GM23338 (cell line): ENCODE measurements around the gene ELFN1. TPM values are rescaled to one million over a fixed set of nuclear protein-coding genes. Genes with fewer than 3 reads are reported as not detected.

Experiments
- ATAC-seq: fragments of 200-7000 bp; cut with Tn5 transposase; 3 replicates; pipeline ENCODE4 v1.9.1; 2020
- DNase-seq: peaks from one replicate; pipeline ENCODE4 v3.0.0-alpha.2; 2015; ENCODE audit warnings: low spot score
- H2AFZ ChIP-seq: fragments of 200-600 bp; sonication (generic); 2 replicates; pipeline ENCODE4 v1.8.0; 2016; ENCODE audit warnings: antibody characterized with exemption, mild to moderate bottlenecking, moderate library complexity
- H3F3A ChIP-seq: fragments of 200-600 bp; sonication (generic); replicated peaks from 2 replicates; pipeline ENCODE4 v1.8.0; 2017; ENCODE audit warnings: antibody characterized with exemption, mixed run types, low read depth
- H3K27ac ChIP-seq: fragments of 200-600 bp; sonication (generic); 2 replicates; pipeline ENCODE4 v1.6.1; 2016; ENCODE audit warnings: low read depth
- H3K27me3 ChIP-seq: fragments of 200-600 bp; sonication (generic); 2 replicates; pipeline ENCODE4 v1.8.0; 2016; ENCODE audit warnings: mild to moderate bottlenecking, mixed run types, moderate library complexity; ENCODE audit not compliant: insufficient read depth
- H3K36me3 ChIP-seq: fragments of 200-600 bp; sonication (generic); 2 replicates; pipeline ENCODE4 v1.8.0; 2016; ENCODE audit warnings: mild to moderate bottlenecking; ENCODE audit not compliant: insufficient read depth
- H3K4me1 ChIP-seq: fragments of 200-600 bp; sonication (generic); 2 replicates; pipeline ENCODE4 v1.8.0; 2016; ENCODE audit warnings: mild to moderate bottlenecking, moderate library complexity; ENCODE audit not compliant: insufficient read depth
- H3K4me2 ChIP-seq: fragments of 200-600 bp; sonication (generic); 2 replicates; pipeline ENCODE4 v1.7.1; 2017; ENCODE audit warnings: mixed run types
- H3K4me3 ChIP-seq: fragments of 200-600 bp; sonication (generic); 2 replicates; pipeline ENCODE4 v1.6.1; 2016; ENCODE audit warnings: mixed run types
- H3K79me2 ChIP-seq: fragments of 200-600 bp; sonication (generic); replicated peaks from 2 replicates; pipeline ENCODE4 v1.8.0; 2017; ENCODE audit warnings: mild to moderate bottlenecking; ENCODE audit not compliant: insufficient read depth
- H3K9me2 ChIP-seq: fragments of 200-600 bp; sonication (generic); 2 replicates; pipeline ENCODE4 v1.8.0; 2017; ENCODE audit not compliant: insufficient read depth
- H4K20me1 ChIP-seq: fragments of 200-600 bp; sonication (generic); replicated peaks from 2 replicates; pipeline ENCODE4 v1.8.0; 2017; ENCODE audit warnings: mild to moderate bottlenecking; ENCODE audit not compliant: insufficient read depth
- H3K27ac Mint-ChIP-seq: 2 replicates; pipeline ENCODE4 v1.8.0; 2020; ENCODE audit warnings: inconsistent platforms, mild to moderate bottlenecking, moderate library complexity, mixed read lengths
- H3K27me3 Mint-ChIP-seq: 3 replicates; pipeline ENCODE4 v1.8.0; 2022; ENCODE audit warnings: low read depth, mild to moderate bottlenecking, moderate library complexity, mixed read lengths, inconsistent platforms; ENCODE audit not compliant: insufficient read depth, poor library complexity
- H3K36me3 Mint-ChIP-seq: 3 replicates; pipeline ENCODE4 v1.8.0; 2021; ENCODE audit warnings: low read depth, mild to moderate bottlenecking, inconsistent platforms, moderate library complexity, mixed read lengths
- H3K4me1 Mint-ChIP-seq: 3 replicates; pipeline ENCODE4 v1.8.0; 2020; ENCODE audit warnings: mild to moderate bottlenecking, inconsistent platforms, mixed read lengths
- H3K4me3 Mint-ChIP-seq: 3 replicates; pipeline ENCODE4 v1.8.0; 2021; ENCODE audit warnings: moderate library complexity, mild to moderate bottlenecking, inconsistent platforms, mixed read lengths
- H3K9me3 Mint-ChIP-seq: 3 replicates; pipeline ENCODE4 v1.8.0; 2020; ENCODE audit warnings: moderate library complexity, mild to moderate bottlenecking, inconsistent platforms, mixed read lengths
- CREB1 ChIP-seq: fragments of 250-450 bp; sonication (Bioruptor Pico); IDR thresholded peaks from 2 replicates; pipeline ENCODE4 v1.5.0; 2020; ENCODE audit warnings: low read depth, mild to moderate bottlenecking, moderate library complexity
- CTCF ChIP-seq, 2 experiments: fragments of 200-600 bp in 1 of 2; sonication (generic) in 1 of 2; conservative IDR thresholded peaks; 2 replicates each; pipeline versions ENCODE4 v1.5.1 to v1.6.1; 2016 to 2017; ENCODE audit warnings: antibody characterized with exemption in 2 of 2, low read depth in 2 of 2, mild to moderate bottlenecking in 2 of 2, moderate library complexity in 1 of 2
- ETS1 ChIP-seq: IDR thresholded peaks from 2 replicates; pipeline ENCODE4 v1.6.1; 2016; ENCODE audit warnings: antibody characterized with exemption
- EZH2 ChIP-seq: fragments of 200-600 bp; sonication (generic); IDR thresholded peaks from one replicate; pipeline ENCODE4 v1.8.0; 2017; ENCODE audit warnings: antibody characterized with exemption, mild to moderate bottlenecking, low read depth; ENCODE audit not compliant: unreplicated experiment
- EZH2phosphoT487 ChIP-seq: fragments of 200-600 bp; sonication (generic); IDR thresholded peaks from one replicate; pipeline ENCODE4 v1.8.1; 2018; ENCODE audit warnings: antibody characterized with exemption; ENCODE audit not compliant: unreplicated experiment
- JUNB ChIP-seq: IDR thresholded peaks from one replicate; pipeline ENCODE4 v1.6.1; 2016; ENCODE audit warnings: antibody characterized with exemption; ENCODE audit not compliant: unreplicated experiment
- NANOG ChIP-seq: IDR thresholded peaks from 2 replicates; pipeline ENCODE4 v1.6.1; 2016; ENCODE audit warnings: antibody characterized with exemption, borderline replicate concordance
- POLR2AphosphoS5 ChIP-seq: IDR thresholded peaks from 2 replicates; pipeline ENCODE4 v1.6.1; 2016; ENCODE audit warnings: antibody characterized with exemption, low read depth
- STAT1 ChIP-seq: IDR thresholded peaks from one replicate; pipeline ENCODE4 v1.6.1; 2016; ENCODE audit warnings: antibody characterized with exemption; ENCODE audit not compliant: unreplicated experiment
- ZNF114 ChIP-seq: fragments of 250-450 bp; sonication (Bioruptor Pico); IDR thresholded peaks from 2 replicates; pipeline ENCODE4 v1.5.0; 2020; ENCODE audit warnings: mild to moderate bottlenecking, moderate library complexity
- ZNF331 ChIP-seq: fragments of 250-450 bp; sonication (Bioruptor Pico); IDR thresholded peaks from 2 replicates; pipeline ENCODE4 v1.5.0; 2020; ENCODE audit warnings: low read depth, mild to moderate bottlenecking, moderate library complexity
- ZNF462 ChIP-seq: fragments of 250-450 bp; sonication (Bioruptor Pico); IDR thresholded peaks from 2 replicates; pipeline ENCODE4 v1.5.0; 2020; ENCODE audit warnings: mild to moderate bottlenecking, moderate library complexity
- polyA plus RNA-seq: library from polyadenylated mRNA; unstranded; fragments of >200 nt; fragmentation: Nextera tagmentation; extraction: Ambion mirVana; gene quantifications from 2 replicates; pipeline ENCODE4 v1.2.1, GENCODE V29; 2016
- total RNA-seq: library from RNA; depleted of rRNA; stranded (reverse); fragments of >200 nt; shearing (Covaris generic); gene quantifications from 2 replicates; pipeline ENCODE4 v1.2.3, GENCODE V29; 2014
- TF ChIP-seq, protein P1 (sequence below): IDR thresholded peaks from one replicate; pipeline ENCODE4 v1.6.1; 2018; ENCODE audit warnings: antibody characterized with exemption; ENCODE audit not compliant: unreplicated experiment

ELFN1 gene
- total and polyA plus RNA-seq, 2 experiments from 2014 or later, result 0.08 to 3.5 TPM

DNA sequence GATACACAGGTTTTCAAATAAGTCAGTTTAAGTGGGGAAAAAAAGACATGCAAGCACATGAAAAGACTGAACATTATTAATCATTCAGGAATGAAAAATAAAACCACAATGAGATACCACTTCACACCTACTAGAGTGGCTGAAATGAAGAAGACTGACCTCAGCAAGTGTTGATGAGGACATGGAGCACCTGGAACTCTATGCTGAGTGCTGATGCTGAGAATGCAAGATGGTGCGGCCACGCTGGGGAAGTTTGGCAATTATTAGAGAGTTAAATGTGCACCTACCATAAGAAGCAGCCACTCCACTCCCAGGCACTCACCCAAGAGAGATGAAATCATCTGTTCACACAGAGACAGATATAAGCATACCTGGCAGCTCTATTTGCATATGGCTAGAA, 32.9 kb upstream of the ELFN1 start:
- Histone ChIP-seq H3K27ac (no peak overlapping the region), H3F3A (no peaks in the 10 kb centered on the region), H3K4me3 (no peak overlapping the region), H2AFZ (no peak overlapping the region), H3K4me2 (no peak overlapping the region), H3K27me3 (no peaks in the 10 kb centered on the region), H3K9me2 (no peaks in the 10 kb centered on the region), H3K36me3 (peaks cover 5% of the 10 kb centered on the region; the same call in 1 of the 2 replicates), H3K4me1 (no peaks in the 10 kb centered on the region), H4K20me1 (no peaks in the 10 kb centered on the region), H3K79me2 (no peaks in the 10 kb centered on the region)
- Mint-ChIP-seq H3K9me3 (peaks cover 28% of the 10 kb centered on the region), H3K4me1 (peaks cover 3% of the 10 kb centered on the region; the same call in 2 of the 3 replicates), H3K4me3 (no peak overlapping the region), H3K36me3 (peaks cover 10% of the 10 kb centered on the region; the same call in 2 of the 3 replicates), H3K27ac (no peak overlapping the region), H3K27me3 (peaks cover 4% of the 10 kb centered on the region)
- no peak for DNase-seq
- no peak for ATAC-seq
- TF ChIP-seq, protein P1, sequence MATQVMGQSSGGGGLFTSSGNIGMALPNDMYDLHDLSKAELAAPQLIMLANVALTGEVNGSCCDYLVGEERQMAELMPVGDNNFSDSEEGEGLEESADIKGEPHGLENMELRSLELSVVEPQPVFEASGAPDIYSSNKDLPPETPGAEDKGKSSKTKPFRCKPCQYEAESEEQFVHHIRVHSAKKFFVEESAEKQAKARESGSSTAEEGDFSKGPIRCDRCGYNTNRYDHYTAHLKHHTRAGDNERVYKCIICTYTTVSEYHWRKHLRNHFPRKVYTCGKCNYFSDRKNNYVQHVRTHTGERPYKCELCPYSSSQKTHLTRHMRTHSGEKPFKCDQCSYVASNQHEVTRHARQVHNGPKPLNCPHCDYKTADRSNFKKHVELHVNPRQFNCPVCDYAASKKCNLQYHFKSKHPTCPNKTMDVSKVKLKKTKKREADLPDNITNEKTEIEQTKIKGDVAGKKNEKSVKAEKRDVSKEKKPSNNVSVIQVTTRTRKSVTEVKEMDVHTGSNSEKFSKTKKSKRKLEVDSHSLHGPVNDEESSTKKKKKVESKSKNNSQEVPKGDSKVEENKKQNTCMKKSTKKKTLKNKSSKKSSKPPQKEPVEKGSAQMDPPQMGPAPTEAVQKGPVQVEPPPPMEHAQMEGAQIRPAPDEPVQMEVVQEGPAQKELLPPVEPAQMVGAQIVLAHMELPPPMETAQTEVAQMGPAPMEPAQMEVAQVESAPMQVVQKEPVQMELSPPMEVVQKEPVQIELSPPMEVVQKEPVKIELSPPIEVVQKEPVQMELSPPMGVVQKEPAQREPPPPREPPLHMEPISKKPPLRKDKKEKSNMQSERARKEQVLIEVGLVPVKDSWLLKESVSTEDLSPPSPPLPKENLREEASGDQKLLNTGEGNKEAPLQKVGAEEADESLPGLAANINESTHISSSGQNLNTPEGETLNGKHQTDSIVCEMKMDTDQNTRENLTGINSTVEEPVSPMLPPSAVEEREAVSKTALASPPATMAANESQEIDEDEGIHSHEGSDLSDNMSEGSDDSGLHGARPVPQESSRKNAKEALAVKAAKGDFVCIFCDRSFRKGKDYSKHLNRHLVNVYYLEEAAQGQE, result no peak
- TF ChIP-seq CTCF (conservative IDR thresholded peaks at IDR 0.05; ENCODE audit: low read depth in 2 of 2) (no peak), JUNB (no peak), ETS1 (no peak), NANOG (no peak), POLR2AphosphoS5 (no peak), ZNF331 (no peak), ZNF462 (CRISPR knock-in tag) (no peak), CREB1 (no peak), EZH2phosphoT487 (no peak), EZH2 (no peak), ZNF114 (CRISPR knock-in tag) (no peak), STAT1 (no peak)
